NCI-H146 treated with DMSO at 0.1 percent for 48 hours (cell line): ENCODE results near the gene TWNK.

Experiments used
- DNase-seq: peaks from one replicate; lab custom pipeline; 2025; ENCODE audit not compliant: unreplicated experiment; lab: John Stamatoyannopoulos, UW

Gene TWNK

DNA sequence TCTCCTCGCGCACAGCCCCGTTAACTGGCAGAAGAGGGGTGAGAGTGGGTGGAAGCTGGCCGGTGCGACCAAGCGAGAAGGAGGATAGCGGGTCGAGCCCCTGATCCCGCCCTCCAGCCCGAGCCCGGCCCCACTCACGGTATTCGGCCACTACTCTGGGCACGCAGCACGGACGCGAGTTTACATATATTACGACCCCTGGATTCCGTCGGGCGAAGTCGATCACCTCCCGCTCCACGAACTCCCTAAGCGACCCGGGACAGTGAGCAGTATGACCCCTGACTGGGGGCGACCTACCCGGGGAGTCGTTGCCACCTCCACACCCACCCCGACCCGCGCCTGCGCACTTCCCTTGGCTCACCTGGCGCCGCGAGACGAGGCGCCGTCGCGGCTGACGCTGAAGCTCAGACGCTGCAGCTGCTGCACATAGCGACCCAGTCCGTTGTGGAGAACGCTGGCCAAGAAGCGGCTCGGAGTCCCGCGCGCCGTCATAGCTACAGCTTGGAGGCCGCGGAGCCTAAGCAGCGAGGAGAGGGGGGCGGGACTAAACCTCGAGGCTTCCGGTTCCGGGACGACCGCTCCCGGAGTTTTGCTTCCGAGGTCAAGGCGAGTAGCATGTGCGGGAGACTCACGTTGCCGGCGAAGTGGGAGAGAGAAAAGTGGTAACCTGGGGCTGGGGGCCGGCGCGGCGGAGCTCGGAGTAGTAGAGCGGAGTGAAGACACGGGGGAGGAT is at the start of gene TWNK, which contains the start of gene MRPL43:
Gene TWNK (plus strand): TSS at position 592 of the 733 bp plus-strand sequence. CDS start 668 bp downstream, outside the sequence.
Gene MRPL43 (minus strand): TSS at position 546 of the 733 bp plus-strand sequence. CDS start 54 bp downstream, at position 492.
- peak; percentile 49 for DNase-seq

DNA sequence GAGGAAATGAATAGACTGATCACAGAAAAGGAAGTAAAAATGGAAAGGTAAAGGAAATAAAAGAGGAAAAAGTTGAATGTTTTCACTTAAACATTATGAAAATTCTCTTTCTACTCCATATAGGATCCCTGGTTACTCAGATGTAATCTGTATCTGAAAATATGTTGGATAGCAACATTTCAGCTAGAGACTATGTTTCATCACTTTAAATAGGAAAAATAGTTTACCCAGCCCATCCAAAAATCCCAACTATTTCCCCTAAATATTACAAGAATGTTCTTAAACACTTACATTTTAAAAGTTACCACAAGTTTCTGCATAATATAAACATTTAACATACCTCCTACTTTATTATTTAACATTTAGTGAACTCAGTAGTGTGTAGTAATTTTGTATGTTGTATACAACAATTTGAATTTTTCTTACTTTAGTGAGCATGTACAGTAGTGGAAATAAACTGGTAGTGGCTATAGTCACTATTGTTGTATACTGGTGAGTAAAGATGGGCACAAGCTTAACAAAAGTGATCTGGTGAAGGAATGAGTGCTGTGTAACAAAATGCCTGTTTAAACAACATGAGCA is 47.5 kb upstream of the TWNK start:
- DNase-seq = no peak

DNA sequence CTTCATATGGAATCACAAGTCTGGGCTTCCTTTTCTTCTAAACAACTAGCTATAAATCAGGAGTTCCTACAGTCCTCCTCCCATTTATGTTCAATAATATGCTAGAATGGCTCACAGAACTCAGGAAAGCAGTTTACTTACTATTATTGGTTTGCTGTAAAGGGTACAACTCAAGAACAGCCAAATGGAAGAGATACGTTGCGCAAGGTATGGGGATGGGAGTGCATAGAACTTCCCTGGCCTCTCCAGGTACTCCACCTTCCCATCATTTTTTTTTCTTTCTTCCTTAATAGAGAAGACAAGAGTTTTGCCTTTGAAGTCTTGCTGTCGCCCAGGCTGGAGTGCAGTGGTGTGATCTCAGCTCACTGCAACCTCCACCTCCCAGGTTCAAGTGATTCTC is 45.1 kb upstream of the TWNK start:
- no peak for DNase-seq

DNA sequence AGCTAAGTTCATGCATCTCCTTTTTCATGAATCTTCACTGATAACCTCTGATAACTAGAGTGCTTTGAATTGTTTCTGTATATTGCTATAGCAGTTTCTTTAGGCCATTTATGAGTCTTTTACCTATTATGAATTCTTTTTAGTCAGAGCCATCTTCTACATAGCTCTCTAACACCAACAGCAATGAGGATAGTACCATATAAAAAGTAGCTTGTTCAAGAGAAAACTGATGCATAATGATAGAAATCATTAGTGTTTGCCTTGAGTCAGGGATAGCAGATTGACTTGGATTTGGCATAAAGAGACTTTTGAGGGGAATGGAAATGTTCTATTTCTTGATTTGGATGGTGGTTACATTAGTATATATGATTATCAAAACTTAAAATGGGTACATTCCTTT is 43.8 kb upstream of the TWNK start:
- no peak for DNase-seq

DNA sequence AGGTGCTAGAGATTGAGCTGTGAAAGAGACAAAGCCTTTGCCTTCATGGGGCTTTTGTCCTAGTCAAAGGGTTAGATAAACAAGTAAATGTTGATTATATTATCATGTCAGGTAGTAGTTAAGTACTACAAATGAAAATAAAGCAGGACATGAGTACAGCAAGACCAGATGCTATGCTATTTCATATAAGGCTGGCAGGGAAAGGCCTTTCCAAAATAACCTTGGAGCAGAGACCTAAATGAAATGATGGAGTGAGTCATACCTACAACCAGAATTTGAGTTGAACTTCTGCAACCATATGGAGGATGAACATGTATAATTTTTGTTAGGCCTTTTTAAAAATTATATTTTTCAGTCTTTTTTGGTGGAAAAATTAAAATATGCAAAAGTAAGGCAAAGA is 41.6 kb upstream of the TWNK start:
- no peak for DNase-seq

DNA sequence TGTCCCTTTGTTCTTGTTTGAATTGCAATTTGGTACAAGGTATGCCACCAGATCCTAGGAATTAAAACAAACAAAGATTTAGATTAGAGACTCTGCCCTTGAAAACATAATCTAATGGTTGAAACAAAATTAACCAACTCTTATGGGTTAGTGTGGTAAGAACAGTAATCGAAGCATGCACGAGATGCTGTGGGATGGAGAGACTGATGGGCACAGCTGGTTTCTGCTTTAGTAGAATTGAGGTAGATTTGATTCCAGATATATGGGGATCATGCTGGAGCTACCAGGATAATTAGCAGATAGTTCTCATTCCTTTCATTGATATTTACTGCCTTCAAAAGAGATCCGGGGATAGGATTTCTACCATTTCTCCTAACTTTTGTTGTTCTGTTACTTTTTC is 38.4 kb upstream of the TWNK start:
- no peak for DNase-seq

DNA sequence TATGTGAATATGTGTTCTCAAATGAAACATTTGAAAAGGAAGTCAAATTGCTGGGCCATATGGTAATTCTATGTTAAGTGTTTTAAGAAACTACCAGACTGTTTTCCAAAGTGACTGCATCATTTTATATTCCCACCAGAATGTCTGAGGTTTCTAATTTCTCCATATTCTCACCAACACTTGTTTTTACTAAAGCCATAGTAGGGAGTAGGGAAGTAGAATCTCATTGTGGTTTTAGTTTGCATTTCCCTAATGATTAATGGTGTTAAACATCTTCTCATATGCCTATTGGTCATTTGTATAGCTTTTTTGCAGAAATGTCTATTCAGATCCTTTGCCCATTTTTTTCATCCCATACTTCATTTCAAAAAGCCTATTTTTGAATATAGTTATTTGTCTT is 27.1 kb upstream of the TWNK start:
- DNase-seq = no peak

DNA sequence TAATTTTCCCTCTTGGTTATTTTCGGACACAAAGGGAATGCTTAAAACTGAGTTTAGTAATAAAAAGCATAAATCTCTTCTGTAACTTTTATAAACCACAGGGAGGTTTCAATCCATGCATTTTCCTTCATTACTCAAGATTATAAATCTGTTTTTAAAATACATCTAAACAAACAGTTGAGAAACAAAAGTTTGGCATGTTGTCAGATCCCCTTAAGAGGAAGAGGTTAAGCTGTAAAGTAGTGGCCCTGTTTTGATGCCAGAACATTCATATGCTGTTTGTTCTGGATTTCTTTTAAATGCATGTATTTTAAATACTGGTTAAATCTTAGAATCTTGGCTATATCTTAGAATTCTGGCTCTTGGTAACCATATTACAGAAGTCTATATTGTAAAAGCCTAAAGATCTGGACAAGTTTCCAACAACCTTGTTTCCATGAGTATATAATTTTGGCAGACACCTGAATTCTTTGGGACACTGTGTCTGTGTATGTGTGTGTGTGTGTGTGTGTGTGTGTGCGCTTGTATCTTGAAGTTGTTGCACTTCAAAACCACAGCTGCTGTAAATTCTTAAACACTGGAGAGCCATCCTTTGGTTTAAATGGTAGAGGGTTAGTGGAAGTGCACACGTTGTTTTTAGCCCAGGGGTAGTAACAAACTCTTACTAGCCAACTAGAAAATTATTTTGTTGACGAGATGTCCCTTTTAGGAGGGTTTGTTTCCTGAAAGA is 24.8 kb upstream of the TWNK start:
- no peak for DNase-seq

DNA sequence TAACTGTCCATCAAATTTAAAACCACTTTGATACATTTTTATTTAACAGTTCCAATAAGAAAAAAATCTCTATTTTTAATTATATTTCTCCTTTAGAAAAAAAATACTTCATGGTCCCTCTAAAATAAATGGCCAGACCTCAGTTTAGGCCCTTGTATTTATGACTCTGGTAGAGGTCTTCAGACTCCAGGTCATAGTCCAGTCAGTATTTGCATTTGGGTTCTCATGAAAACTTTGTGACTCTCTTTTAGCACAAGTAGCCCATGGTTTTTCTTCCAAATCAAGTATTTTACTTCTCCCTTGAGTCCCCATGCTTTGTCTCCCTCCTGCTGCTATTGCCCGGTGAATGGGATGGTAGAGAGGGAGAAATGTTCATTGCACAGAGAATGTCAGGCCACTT is 23.5 kb upstream of the TWNK start:
- DNase-seq = no peak

DNA sequence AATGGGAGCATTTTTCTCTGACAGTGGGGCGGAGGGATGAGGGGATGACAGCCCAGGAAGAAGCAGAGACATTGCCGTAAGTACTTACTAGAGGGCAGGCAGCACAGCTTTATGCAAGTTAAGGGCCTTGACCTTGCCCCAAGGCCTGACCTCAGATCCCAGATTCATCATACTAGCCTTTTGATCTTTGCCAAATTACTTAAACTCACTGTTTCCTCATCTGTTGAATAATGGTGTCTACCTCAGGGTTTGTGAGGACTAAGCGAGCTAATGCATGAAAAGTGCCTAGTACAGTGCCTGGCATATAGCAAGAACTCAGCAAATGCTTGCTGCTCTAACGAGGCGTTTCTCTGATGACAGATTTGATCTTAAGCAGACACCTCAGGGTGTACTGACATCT is 21.5 kb upstream of the TWNK start:
- no peak for DNase-seq

DNA sequence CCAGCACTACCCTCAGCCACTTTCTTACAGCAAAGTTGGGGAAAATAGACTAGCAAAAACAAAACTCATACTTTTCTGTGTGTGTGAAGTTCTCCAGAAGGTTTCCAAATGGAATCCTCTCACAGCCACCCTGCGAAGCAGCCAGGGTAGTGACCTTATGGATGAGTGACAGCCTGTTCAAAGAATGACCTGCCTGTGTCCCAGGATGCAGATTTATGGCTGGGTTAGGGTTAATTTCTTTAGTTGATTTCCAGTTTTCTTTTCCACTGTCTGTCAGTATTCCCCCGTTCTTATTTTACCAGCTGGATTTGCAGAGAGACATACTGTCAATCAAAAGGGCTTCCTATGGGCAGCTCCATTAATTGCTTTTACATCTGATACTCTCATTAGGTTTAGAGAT is 20.5 kb upstream of the TWNK start:
- no peak for DNase-seq

DNA sequence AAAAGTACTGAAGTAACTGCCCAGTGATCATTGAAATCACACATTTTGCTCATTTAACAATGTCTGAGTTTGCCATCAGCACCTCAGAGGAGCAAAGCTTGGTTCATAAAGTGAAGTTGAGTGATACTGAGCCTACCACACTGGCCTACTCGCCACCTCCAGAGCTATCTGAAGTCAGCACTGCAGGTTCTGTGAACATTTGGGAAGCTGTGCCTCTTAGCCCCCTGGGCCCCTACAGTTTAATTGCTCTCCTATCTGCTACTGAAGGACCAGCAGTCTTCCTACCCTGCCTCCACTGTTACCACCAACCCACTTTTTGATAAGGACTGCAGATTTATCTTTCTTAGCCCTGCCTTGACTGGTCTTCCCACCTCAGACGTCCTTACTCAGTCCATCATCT is 20.0 kb upstream of the TWNK start:
- DNase-seq = no peak

DNA sequence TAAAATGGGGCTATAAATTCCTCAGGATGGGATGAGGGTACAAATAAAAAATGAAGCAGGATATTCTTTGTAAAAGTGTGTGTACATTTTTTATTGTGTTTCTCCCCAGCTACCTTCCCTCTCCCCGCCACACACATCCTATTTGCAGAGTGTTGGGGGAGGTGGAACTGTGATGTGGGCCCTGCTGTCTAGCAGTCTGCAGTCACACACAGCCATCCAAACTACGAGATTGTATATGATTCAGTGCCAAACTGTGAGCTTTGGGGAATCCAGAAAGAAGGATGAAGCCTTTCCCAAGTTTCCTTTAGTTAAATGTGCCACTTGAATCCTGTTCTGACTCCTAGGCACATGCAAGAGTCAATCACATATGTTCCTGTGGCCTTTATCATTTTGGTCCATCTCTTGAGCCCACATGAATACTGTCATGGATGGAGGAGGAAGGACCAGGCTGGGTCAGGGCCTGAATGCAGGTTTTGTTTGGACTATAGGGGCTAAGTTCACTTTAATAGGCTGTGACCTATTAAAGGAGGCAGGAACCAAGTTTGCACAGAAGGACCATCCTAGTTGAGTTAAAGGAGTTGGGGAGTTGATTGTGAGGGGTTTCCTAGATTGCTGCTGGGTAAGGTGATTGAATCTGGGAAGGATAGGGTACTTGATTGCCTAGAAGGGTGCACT is 19.1 kb upstream of the TWNK start:
- DNase-seq = no peak

DNA sequence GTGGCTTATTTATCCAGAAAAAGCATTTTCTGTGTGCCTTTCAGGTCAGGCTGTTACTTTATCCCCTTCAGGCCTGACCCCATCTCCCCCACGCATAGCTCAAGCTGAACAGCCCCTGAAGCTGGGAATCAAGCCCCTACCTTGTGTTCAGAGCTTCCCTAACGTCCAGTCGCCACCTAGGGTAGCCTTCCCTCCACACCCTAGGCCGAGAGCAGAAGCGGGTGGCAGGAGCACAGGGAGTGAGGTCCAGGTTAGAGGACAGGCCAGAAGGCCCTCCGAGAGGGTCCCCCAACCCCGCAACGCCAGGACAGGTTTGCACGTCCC is 18.5 kb upstream of the TWNK start:
- DNase-seq = no peak

DNA sequence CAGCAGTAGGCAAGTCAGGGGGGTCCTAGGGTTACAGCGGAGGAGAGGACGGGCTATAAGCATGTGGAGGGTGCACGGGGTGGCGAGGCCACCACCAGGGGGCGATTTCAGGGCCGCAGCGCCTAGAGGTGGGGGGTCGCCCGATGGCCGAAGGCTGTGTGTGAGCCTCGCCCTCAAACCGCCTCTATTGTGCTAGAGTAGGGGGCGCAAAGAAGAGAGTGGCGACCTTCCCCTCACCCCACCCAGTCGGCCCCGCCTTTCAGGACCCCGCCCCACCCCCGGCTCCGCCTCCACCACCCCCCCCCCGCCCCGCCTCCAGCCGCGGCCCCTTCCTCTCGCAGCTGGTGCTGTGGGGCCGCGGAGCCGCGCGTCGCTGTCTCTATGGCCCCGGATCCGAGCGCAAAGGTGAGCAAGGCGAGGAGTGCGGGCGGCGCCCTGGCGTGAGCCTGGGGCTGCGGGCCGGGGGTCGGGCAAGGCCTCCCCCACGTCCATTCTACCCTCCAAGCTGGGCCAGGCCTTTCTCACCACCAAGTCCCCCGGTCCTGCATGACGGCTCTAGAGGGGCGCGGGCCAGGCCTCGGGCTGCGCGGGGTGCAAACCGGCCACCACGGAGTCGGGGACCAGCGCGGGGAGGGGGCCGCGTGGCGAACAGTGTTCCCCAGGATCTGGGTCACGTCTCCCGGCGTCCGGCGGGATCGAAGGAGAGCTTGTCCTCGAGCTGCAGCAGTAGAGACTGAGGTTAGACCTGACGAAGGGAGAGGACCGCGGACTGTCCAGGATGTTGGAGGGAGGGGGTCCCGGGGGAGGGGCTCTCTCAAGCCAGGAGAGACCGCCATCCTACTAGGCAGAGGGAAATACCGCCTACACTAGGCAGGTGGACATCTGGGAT is 17.9 kb upstream of the TWNK start, which contains the start of gene SEMA4G:
Gene SEMA4G (plus strand): TSS at position 318 of the 889 bp plus-strand sequence. CDS start 3,409 bp downstream, outside the sequence.
- DNase-seq = peak; percentile 40

DNA sequence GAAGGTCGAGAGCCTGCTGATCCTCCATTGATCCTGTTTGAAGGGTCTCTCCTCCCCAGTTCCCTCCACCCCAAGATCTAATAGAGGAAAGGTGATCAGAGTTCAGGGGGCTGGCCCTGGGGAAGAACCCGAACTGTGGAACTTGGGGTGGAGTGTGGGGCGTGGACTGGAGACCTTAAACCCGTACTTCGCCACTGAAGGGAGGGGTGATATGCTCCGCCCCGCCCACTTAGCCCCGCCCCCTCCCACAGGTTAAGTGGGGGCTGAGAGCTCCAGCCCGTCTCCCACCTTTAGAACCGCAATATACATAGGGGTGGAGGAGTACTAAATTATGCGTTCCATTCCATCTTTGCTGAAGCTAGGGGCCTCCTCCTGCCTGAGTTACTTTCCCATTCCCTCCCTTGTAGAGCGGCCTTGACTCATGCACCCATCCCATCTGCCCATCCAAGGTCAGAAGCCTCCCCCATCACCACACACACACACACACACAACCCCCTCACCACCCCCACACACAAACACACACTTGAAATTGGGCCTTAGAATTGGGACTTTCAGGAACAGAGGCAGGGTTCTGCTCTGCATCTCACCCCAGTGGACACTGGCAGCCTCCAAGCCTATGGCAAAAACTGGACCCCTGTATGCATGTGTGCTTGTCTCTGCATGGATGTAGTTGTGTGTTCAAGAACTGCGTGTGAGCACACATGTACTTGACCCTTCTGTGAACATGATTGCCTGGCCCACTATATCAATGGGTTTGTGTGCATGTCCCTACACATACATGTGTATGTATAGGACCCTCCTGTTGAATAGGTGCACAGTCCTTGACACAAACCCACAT is 17.0 kb upstream of the TWNK start:
- DNase-seq = no peak

DNA sequence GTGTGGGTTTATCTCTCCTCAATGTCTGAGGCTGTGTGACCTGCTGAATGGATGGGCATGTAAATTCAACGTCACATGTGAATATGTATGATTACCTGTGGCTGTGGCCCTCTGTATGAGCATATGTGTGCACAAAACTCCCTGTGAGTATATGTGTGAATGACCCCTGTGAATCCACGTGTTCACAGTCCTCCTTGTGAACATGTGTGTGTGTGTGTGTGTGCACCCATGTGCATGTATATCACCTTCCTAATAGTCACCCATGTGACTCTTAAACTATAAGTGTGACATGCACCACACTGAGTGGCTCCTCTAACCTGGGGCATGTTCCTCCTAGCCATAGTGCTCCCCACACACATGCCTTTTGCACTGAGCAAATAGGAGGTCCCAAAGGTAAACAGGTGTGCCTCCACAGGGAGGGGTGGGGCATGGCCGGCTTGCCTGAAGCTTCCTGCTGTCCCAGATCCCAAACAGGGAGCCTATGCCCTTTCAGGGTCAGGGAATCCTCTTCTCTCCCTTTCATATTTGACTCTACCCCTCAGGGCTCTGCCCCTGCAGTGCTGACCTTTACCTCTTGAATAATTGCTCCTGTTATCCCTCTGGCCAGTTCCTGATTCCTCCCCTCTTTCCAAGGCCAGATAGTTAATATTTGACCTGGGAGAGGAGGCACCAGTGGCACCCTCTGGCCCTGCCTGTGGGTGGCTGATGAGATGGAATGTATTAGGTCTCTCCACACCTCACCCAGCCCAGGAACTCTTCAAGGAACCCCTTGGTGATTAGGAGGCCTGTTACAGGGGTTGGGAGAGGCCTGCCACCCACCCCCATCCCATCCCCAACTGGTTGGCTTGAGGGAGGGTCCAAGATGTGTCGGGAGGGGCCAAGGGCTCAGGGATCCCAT is 16.2 kb upstream of the TWNK start:
- DNase-seq = no peak

DNA sequence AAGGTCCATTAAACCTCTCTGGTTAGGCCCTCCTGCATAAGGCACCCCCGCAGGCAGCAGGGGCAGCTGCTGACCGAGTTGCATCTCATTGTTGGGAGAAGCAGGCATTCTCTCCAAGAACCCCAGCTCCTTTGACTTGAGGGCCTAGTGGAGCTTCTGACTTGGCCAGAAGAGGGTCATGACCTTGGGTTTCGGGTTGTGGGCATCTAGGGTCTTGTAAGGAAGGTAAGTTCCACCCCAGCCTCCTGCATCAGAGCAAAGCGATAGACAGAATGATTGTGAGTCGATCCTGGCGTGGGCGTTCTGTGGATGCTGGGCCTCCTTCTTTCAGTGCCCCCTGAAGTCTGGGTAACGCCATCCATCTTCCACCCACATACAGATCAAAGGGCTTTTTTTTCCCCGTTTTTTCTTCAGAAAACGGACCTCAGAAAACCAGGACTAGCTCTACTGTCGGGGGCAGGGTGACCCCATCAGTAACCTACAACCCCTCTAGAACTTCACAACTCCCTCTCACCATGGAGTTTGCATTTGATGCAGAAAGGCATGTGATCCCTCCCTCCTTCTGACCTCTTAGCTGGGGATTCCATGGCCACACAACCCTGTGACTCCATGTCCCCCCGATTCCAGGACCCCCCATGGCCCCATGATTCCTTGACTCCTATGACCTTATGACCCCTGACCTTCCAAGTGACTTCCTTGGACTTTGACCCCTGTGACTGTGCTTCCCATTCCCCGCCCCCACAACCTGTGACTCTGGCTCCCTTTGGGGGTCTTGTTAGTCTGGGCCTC is 15.0 kb upstream of the TWNK start:
- DNase-seq = no peak
